ENCODE measurements around the gene ZNF300. TPM values are rescaled to one million over a fixed set of nuclear protein-coding genes. Genes with fewer than 3 reads are reported as not detected.

Gene ZNF300
- 16.3 TPM for total RNA-seq

GRCh38 chr5:150904479-150905311 lies at the start of gene ZNF300:
Gene ZNF300 (minus strand): TSS chr5:150904980. CDS start chr5:150903155, 1,825 bp downstream.

GRCh38 chr5:150846308-150846653 lies 58.5 kb downstream of the ZNF300 start, which contains the start of gene IRGM:
Gene IRGM (plus strand): TSS chr5:150846521. CDS start chr5:150848124, 1,603 bp downstream.

Other genes with a start within 250 kb of the ZNF300 start
- gene MYOZ3, start 243.7 kb downstream of the ZNF300 start, total RNA-seq: 10.7 TPM
- gene RBM22, start 203.9 kb downstream of the ZNF300 start, total RNA-seq: 41.2 TPM
- gene DCTN4, start 146.0 kb downstream of the ZNF300 start, total RNA-seq: 71.7 TPM
- gene SMIM3, start 126.2 kb downstream of the ZNF300 start, total RNA-seq: 25.2 TPM
- gene IRGM, start 58.5 kb downstream of the ZNF300 start, total RNA-seq: 0.12 TPM
- gene GPX3, start 115.6 kb upstream of the ZNF300 start, total RNA-seq: 415 TPM
- 64.1 TPM for gene TNIP1, start 176.1 kb upstream of the ZNF300 start, total RNA-seq

Data from metanephros (tissue), 1 donor.